ENCODE results near the gene MGARP. TPM values are rescaled to one million over a fixed set of nuclear protein-coding genes. Genes with fewer than 3 reads are reported as not detected.

The MGARP gene
- total and polyA plus RNA-seq, 2 of the 4 experiments (the other 2 are of a cell fraction) = 34.7 to 35.0 TPM

GRCh38 chr4:139219450-139220055, 60.5 kb downstream of the MGARP start:
- TF ChIP-seq ELK1 (IDR thresholded peaks at IDR 0.05; ENCODE audit: borderline replicate concordance, low read depth, low read length) = no peak
- no peak for TF ChIP-seq RFX5 (IDR thresholded peaks at IDR 0.05; ENCODE audit: low read depth, low read length)
- TF ChIP-seq, protein P1, sequence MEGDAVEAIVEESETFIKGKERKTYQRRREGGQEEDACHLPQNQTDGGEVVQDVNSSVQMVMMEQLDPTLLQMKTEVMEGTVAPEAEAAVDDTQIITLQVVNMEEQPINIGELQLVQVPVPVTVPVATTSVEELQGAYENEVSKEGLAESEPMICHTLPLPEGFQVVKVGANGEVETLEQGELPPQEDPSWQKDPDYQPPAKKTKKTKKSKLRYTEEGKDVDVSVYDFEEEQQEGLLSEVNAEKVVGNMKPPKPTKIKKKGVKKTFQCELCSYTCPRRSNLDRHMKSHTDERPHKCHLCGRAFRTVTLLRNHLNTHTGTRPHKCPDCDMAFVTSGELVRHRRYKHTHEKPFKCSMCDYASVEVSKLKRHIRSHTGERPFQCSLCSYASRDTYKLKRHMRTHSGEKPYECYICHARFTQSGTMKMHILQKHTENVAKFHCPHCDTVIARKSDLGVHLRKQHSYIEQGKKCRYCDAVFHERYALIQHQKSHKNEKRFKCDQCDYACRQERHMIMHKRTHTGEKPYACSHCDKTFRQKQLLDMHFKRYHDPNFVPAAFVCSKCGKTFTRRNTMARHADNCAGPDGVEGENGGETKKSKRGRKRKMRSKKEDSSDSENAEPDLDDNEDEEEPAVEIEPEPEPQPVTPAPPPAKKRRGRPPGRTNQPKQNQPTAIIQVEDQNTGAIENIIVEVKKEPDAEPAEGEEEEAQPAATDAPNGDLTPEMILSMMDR (conservative IDR thresholded peaks at IDR 0.05; ENCODE audit: low read depth, low read length) = no peak
- no peak for TF ChIP-seq MAFK (IDR thresholded peaks at IDR 0.05; ENCODE audit: low read depth, low read length)
- TF ChIP-seq RAD21 (IDR thresholded peaks at IDR 0.05; ENCODE audit: low read length) = no peak
- TF ChIP-seq SMC3 (IDR thresholded peaks at IDR 0.05; ENCODE audit: low read depth, low read length) = no peak
- no peak for TF ChIP-seq NFE2L2 (IDR thresholded peaks at IDR 0.05; ENCODE audit: low read depth, low read length)
- no peak for TF ChIP-seq CEBPB (IDR thresholded peaks at IDR 0.05; ENCODE audit: low read depth, low read length)
- no peak for TF ChIP-seq POLR2A (IDR thresholded peaks at IDR 0.05; ENCODE audit: low read depth, low read length)
- TF ChIP-seq BHLHE40 (IDR thresholded peaks at IDR 0.05; ENCODE audit: low read depth, low read length) = no peak
- TF ChIP-seq MXI1 (IDR thresholded peaks at IDR 0.05; ENCODE audit: borderline replicate concordance, low read depth, low read length) = no peak
- TF ChIP-seq, protein P2, sequence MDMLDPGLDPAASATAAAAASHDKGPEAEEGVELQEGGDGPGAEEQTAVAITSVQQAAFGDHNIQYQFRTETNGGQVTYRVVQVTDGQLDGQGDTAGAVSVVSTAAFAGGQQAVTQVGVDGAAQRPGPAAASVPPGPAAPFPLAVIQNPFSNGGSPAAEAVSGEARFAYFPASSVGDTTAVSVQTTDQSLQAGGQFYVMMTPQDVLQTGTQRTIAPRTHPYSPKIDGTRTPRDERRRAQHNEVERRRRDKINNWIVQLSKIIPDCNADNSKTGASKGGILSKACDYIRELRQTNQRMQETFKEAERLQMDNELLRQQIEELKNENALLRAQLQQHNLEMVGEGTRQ (IDR thresholded peaks at IDR 0.05; ENCODE audit: low read depth, low read length) = no peak
- no peak for TF ChIP-seq CHD1 (IDR thresholded peaks at IDR 0.05; ENCODE audit: low read depth, low read length)
- no peak for TF ChIP-seq MAZ (IDR thresholded peaks at IDR 0.05; ENCODE audit: borderline replicate concordance, low read depth, low read length)
- no peak for TF ChIP-seq FOS (IDR thresholded peaks at IDR 0.05; ENCODE audit: low read depth, low read length)
- no peak for TF ChIP-seq RCOR1 (IDR thresholded peaks at IDR 0.05; ENCODE audit: insufficient replicate concordance, low read length)
- Histone ChIP-seq H3K9me3 (ENCODE audit: control insufficient read depth, insufficient read depth, low read length) (no peaks in the 10 kb centered on the region), H3K9me1 (ENCODE audit: insufficient read depth, low read length) (no peaks in the 10 kb centered on the region), H3K18ac (ENCODE audit: low read depth, low read length) (no peak overlapping the region), H3K4me2 (ENCODE audit: low read depth, low read length) (no peak overlapping the region), H4K5ac (ENCODE audit: low read depth, low read length) (no peak overlapping the region), H3K36me3 (ENCODE audit: control insufficient read depth, insufficient read depth, low read length) (no peaks in the 10 kb centered on the region), H3K56ac (ENCODE audit: extremely low read depth, insufficient read depth, low read length) (no peak overlapping the region), H3K23ac (ENCODE audit: low read depth, low read length) (no peak overlapping the region), H3K4me3 (ENCODE audit: insufficient read depth, low read depth, low read length) (no peak overlapping the region), H3K27me3 (ENCODE audit: control insufficient read depth, insufficient read depth, low read length) (no peaks in the 10 kb centered on the region), H2AFZ (replicated peaks; ENCODE audit: low read length, poor library complexity) (no peak overlapping the region), H3K9ac (ENCODE audit: low read depth, low read length) (no peak overlapping the region), H2BK20ac (ENCODE audit: low read depth, low read length) (no peak overlapping the region), H3K4me1 (ENCODE audit: control insufficient read depth, insufficient read depth, low read length) (no peaks in the 10 kb centered on the region), H3K4ac (ENCODE audit: low read depth, low read length) (no peak overlapping the region), H2AK5ac (ENCODE audit: low read depth, low read length) (no peak overlapping the region), H4K91ac (ENCODE audit: insufficient read depth, low read depth, low read length) (no peak overlapping the region), H2BK120ac (ENCODE audit: low read depth, low read length) (no peak overlapping the region), H2BK15ac (ENCODE audit: low read depth, low read length) (no peak overlapping the region), H3K27ac (ENCODE audit: insufficient read depth, low read length) (no peak overlapping the region), H2BK5ac (ENCODE audit: low read depth, low read length, poor library complexity, severe bottlenecking) (no peak overlapping the region), H3K14ac (replicated peaks; ENCODE audit: low read depth, low read length) (no peak overlapping the region), H4K8ac (ENCODE audit: low read depth in 2 of 2, low read length in 2 of 2) (no peak overlapping the region), H3K79me1 (ENCODE audit: low read depth in 1 of 2, low read length in 2 of 2) (no peaks in the 10 kb centered on the region), H2AK9ac (replicated peaks; ENCODE audit: low read depth, low read length, poor library complexity) (no peak overlapping the region), H4K20me1 (ENCODE audit: insufficient read depth, low read length) (no peaks in the 10 kb centered on the region)
- DNase-seq (no peak), ATAC-seq (ENCODE audit: low read depth) (no peak)
- no TSS peak for BruUV-seq (replicated peaks)
- ChIA-PET POLR2A (ENCODE audit: unreplicated experiment) (no interaction called here), CTCF (no interaction called here)
- intact Hi-C loops (cut with micrococcal nuclease) (no loop called here), dilution Hi-C loops (cut with HindIII; ENCODE audit: low sequenced_read_pairs, unreplicated experiment) (no loop called here), in situ Hi-C loops (cut with MboI; ENCODE audit: low sequenced_read_pairs) (no loop called here)
- 83% methylated on average over 2 of the region's 4 CpGs; no CpG with 5 or more reads in 1 of the 2 experiments for WGBS, 2 experiments (ENCODE audit: extremely low coverage in 2 of 2, insufficient read length in 1 of 2)

Measured in IMR-90 (cell line).